HCT116 (cell line): ENCODE results near the gene TNXB. TPM values are rescaled to one million over a fixed set of nuclear protein-coding genes. Genes with fewer than 3 reads are reported as not detected.

ENCODE experiments used
- ATAC-seq: fragments of 200-7000 bp; cut with Tn5 transposase; 2 replicates; pipeline ENCODE4 v1.9.1; 2020; ENCODE audit warnings: mild to moderate bottlenecking, moderate library complexity
- BruUV-seq: library from RNA; stranded (reverse); fragments of 400-500 nt; replicated peaks from 2 replicates; lab custom pipeline; 2021; lab: Mats Ljungman, UMichigan
- CTCF ChIA-PET: fragments of 300-600 bp; sonication (Branson Sonifier 250); formaldehyde crosslinking; loops from one replicate; lab custom pipeline; 2021; ENCODE audit warnings: antibody characterized with exemption; lab: Charles Lee
- POLR2A ChIA-PET: fragments of 300-600, 350-600 bp; sonication (Branson Sonifier 250); formaldehyde crosslinking; loops from one replicate; lab custom pipeline; 2021; ENCODE audit warnings: antibody characterized with exemption; lab: Charles Lee
- RAD21 ChIA-PET, 2 experiments: fragments of 300-600 bp; sonication (Branson Sonifier 250); formaldehyde crosslinking; loops; one replicate each; lab custom pipeline; 2023; ENCODE audit warnings: low total read pairs in 2 of 2; ENCODE audit not compliant: uncharacterized antibody in 2 of 2, unreplicated experiment in 2 of 2, low non-redundant PET in 1 of 2; lab: Charles Lee
- DNase-seq: peaks from one replicate; pipeline ENCODE4 v3.0.0-alpha.2; 2010; ENCODE audit warnings: low read depth, low spot score
- H2AFZ ChIP-seq: fragments of 200-600 bp; shearing (Covaris generic), sonication (generic); 2 replicates; pipeline ENCODE4 v1.6.1; 2017; ENCODE audit warnings: low read depth, mixed run types, mixed read lengths, antibody characterized with exemption, low read length; ENCODE audit not compliant: poor library complexity, severe bottlenecking
- H3K27ac ChIP-seq: 2 replicates; pipeline ENCODE4 v1.5.1; 2012; ENCODE audit warnings: low read depth, low read length
- H3K27me3 ChIP-seq: fragments of 200-600 bp; sonication (generic); 2 replicates; pipeline ENCODE4 v1.6.1; 2016; ENCODE audit warnings: mixed run types, low read length, mixed read lengths; ENCODE audit not compliant: insufficient read depth
- H3K36me3 ChIP-seq, 2 experiments: fragments of 200-500 bp in 1 of 2; fragments of 200-600 bp in 1 of 2; sonication (Bioruptor generic) in 1 of 2; sonication (generic) in 1 of 2; 2 replicates each; pipeline versions ENCODE4 v1.5.1 to v1.6.1; 2014 to 2016; ENCODE audit warnings: low read length in 2 of 2, inconsistent platforms in 1 of 2, mixed read lengths in 1 of 2, mixed run types in 1 of 2; ENCODE audit not compliant: insufficient read depth in 2 of 2, control insufficient read depth in 1 of 2
- H3K4me1 ChIP-seq, 2 experiments: fragments of 200-600 bp in 1 of 2; sonication (generic) in 1 of 2; 2 replicates each; pipeline versions ENCODE4 v1.5.1 to v1.6.1; 2012 to 2017; ENCODE audit warnings: low read length in 2 of 2, inconsistent platforms in 1 of 2, mild to moderate bottlenecking in 1 of 2, mixed read lengths in 1 of 2, mixed run types in 1 of 2, moderate library complexity in 1 of 2; ENCODE audit not compliant: insufficient read depth in 2 of 2, control insufficient read depth in 1 of 2
- H3K4me2 ChIP-seq: fragments of 200-600 bp; sonication (generic); 2 replicates; pipeline ENCODE4 v1.6.1; 2017; ENCODE audit warnings: mixed run types, low read length, mixed read lengths
- H3K4me3 ChIP-seq, 2 experiments: fragments of 200-600 bp in 1 of 2; sonication (generic) in 1 of 2; replicated peaks in 1 of 2; 2 replicates each; pipeline ENCODE4 v1.5.1; 2011 to 2016; ENCODE audit warnings: low read length in 2 of 2, control low read depth in 1 of 2, low read depth in 1 of 2, mild to moderate bottlenecking in 1 of 2, mixed read lengths in 1 of 2, mixed run types in 1 of 2
- H3K79me2 ChIP-seq: fragments of 200-600 bp; sonication (generic); 2 replicates; pipeline ENCODE4 v1.6.1; 2017; ENCODE audit warnings: mild to moderate bottlenecking, mixed run types, low read length, moderate library complexity, mixed read lengths; ENCODE audit not compliant: insufficient read depth
- H3K9ac ChIP-seq: fragments of 200-600 bp; sonication (generic); 2 replicates; pipeline ENCODE4 v1.6.1; 2016; ENCODE audit warnings: low read length, mixed read lengths
- H3K9me2 ChIP-seq: fragments of 200-600 bp; sonication (generic), shearing (Covaris generic); 2 replicates; pipeline ENCODE4 v1.6.1; 2017; ENCODE audit warnings: mixed run types, mild to moderate bottlenecking, moderate library complexity; ENCODE audit not compliant: insufficient read depth
- H3K9me3 ChIP-seq, 2 experiments: fragments of 200-500 bp in 1 of 2; fragments of 200-600 bp in 1 of 2; sonication (Bioruptor generic) in 1 of 2; sonication (generic) in 1 of 2; 2 replicates each; pipeline ENCODE4 v1.6.1; 2014 to 2017; ENCODE audit warnings: low read length in 2 of 2, mixed read lengths in 2 of 2, inconsistent platforms in 1 of 2, low read depth in 1 of 2, mild to moderate bottlenecking in 1 of 2, mixed run types in 1 of 2, moderate library complexity in 1 of 2; ENCODE audit not compliant: control insufficient read depth in 1 of 2, insufficient read depth in 1 of 2
- H4K20me1 ChIP-seq: fragments of 200-600 bp; sonication (generic), shearing (Covaris generic); 2 replicates; pipeline ENCODE4 v1.6.1; 2017; ENCODE audit warnings: mixed run types, mild to moderate bottlenecking, moderate library complexity; ENCODE audit not compliant: insufficient read depth
- CBX3 ChIP-seq: IDR thresholded peaks from 2 replicates; pipeline ENCODE4 v1.6.1; 2012; ENCODE audit warnings: low read depth
- CEBPB ChIP-seq: IDR thresholded peaks from 2 replicates; pipeline ENCODE4 v1.6.1; 2012; ENCODE audit warnings: low read depth
- EGR1 ChIP-seq: IDR thresholded peaks from 2 replicates; pipeline ENCODE4 v1.6.1; 2012; ENCODE audit warnings: low read depth
- ELF1 ChIP-seq: IDR thresholded peaks from 2 replicates; pipeline ENCODE4 v1.6.1; 2012; ENCODE audit warnings: low read depth, borderline replicate concordance
- EZH2 ChIP-seq: fragments of 200-600 bp; sonication (generic); IDR thresholded peaks from 2 replicates; pipeline ENCODE4 v1.6.1; 2017; ENCODE audit warnings: antibody characterized with exemption, mixed run types
- FOSL1 ChIP-seq: IDR thresholded peaks from 2 replicates; pipeline ENCODE4 v1.6.1; 2012; ENCODE audit warnings: low read depth
- POLR2A ChIP-seq: IDR thresholded peaks from 2 replicates; pipeline ENCODE4 v1.7.0; 2011; ENCODE audit warnings: borderline replicate concordance; ENCODE audit not compliant: insufficient read depth, insufficient read length; ENCODE audit errors: extremely low read depth
- RAD21 ChIP-seq: IDR thresholded peaks from 2 replicates; pipeline ENCODE4 v1.6.1; 2012; ENCODE audit warnings: low read depth, mild to moderate bottlenecking
- SIN3A ChIP-seq: IDR thresholded peaks from 2 replicates; pipeline ENCODE4 v1.6.1; 2012; ENCODE audit warnings: low read depth
- SP1 ChIP-seq: IDR thresholded peaks from 2 replicates; pipeline ENCODE4 v1.6.1; 2012; ENCODE audit warnings: low read depth
- TCF7L2 ChIP-seq: IDR thresholded peaks from 2 replicates; pipeline ENCODE4 v1.7.0; 2011; ENCODE audit warnings: borderline replicate concordance, inconsistent platforms; ENCODE audit not compliant: insufficient read depth, insufficient read length; ENCODE audit errors: extremely low read depth
- YY1 ChIP-seq: IDR thresholded peaks from 2 replicates; pipeline ENCODE4 v1.6.1; 2011; ENCODE audit warnings: low read length, low read depth, moderate library complexity, mild to moderate bottlenecking; ENCODE audit not compliant: insufficient replicate concordance; ENCODE audit errors: extremely low read depth
- ZNF274 ChIP-seq: fragments of 200-500 bp; sonication (Bioruptor generic); IDR thresholded peaks from 2 replicates; pipeline ENCODE4 v1.6.1; 2014; ENCODE audit warnings: mild to moderate bottlenecking, low read depth, low read length, inconsistent platforms
- intact Hi-C: fragments of 100-400 bp; cut with micrococcal nuclease; formaldehyde crosslinking; loops from 2 replicates; pipeline ENCODE4 v1.10.0; 2022
- total RNA-seq: library from RNA; stranded (reverse); gene quantifications from one replicate; pipeline ENCODE4 v1.2.1, GENCODE V29; 2021; ENCODE audit not compliant: unreplicated experiment
- TF ChIP-seq, protein P1 (sequence below): IDR thresholded peaks from 2 replicates; pipeline ENCODE4 v1.6.1; 2011; ENCODE audit warnings: mild to moderate bottlenecking, low read length, moderate library complexity; ENCODE audit not compliant: insufficient replicate concordance; ENCODE audit errors: extremely low read depth
- TF ChIP-seq, protein P2 (sequence below): IDR thresholded peaks from 2 replicates; pipeline ENCODE4 v1.6.1; 2012
- TF ChIP-seq, protein P3 (sequence below): IDR thresholded peaks from 2 replicates; pipeline ENCODE4 v1.6.1; 2012
- TF ChIP-seq, protein P4 (sequence below), 3 experiments: fragments of 200-600 bp in 1 of 3; sonication (generic) in 1 of 3; IDR thresholded peaks in 2 of 3; conservative IDR thresholded peaks in 1 of 3; 2 replicates each; pipeline ENCODE4 v1.5.1; 2012 to 2017; ENCODE audit warnings: low read depth in 2 of 3, low read length in 2 of 3, antibody characterized with exemption in 1 of 3, borderline replicate concordance in 1 of 3, control low read depth in 1 of 3, mild to moderate bottlenecking in 1 of 3, mixed read lengths in 1 of 3, mixed run types in 1 of 3, moderate library complexity in 1 of 3; ENCODE audit not compliant: insufficient read depth in 1 of 3

The TNXB gene
- total RNA-seq, 1 experiment from 2014 or later = 8.5 TPM

DNA sequence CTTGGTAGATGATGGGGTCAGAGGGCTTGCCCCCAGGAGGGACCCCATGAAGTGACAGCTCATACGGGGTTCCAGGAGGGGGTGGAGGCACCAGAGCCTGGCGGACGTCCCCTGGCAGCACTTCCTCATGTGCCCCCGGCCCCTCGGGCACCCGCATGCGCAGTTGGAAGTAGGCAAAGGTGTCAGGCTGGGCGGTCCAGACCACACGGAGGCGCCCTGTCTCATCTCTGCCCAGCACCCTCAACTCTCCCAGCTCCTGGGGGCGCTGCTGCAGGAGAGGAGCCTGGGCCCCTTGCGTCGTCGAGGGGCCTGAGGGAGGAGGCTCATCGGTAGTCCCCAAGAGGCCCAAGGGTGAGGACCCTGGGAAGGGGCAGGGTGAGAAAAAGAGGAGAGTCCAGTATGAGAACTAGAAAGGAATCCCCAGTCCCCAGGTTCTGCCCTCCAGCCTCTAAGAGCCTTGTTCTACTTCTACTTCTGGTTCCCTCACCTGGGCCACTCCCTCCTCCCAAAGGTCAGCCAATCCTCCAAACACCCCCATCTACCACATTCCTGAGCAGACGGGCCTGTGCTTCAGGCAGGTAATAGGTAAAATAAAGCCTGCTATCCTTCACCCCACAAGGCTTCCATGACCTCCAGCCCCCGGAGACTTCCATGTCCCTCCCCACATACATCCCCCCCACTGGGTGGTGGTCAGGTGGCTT is 23.2 kb downstream of the TNXB start:
- no peak overlapping the region for H3K27ac ChIP-seq
- no peaks in the 10 kb centered on the region for H4K20me1 ChIP-seq
- DNase-seq = no peak
- RAD21 ChIA-PET = no interaction called here
- no peak overlapping the region for H3K4me3 ChIP-seq
- H3K9me2 ChIP-seq = no peaks in the 10 kb centered on the region
- H3K9me3 ChIP-seq = no peaks in the 10 kb centered on the region
- H3K4me1 ChIP-seq = peaks cover 14 to 34% of the 10 kb centered on the region in 2 experiments
- intact Hi-C loops = no loop called here
- POLR2A ChIA-PET = no interaction called here
- ATAC-seq = no peak
- H2AFZ ChIP-seq = no peak overlapping the region
- no peaks in the 10 kb centered on the region for H3K27me3 ChIP-seq
- H3K36me3 ChIP-seq = no peaks in the 10 kb centered on the region
- BruUV-seq = no TSS peak
- H3K9ac ChIP-seq = no peak overlapping the region
- TF ChIP-seq POLR2A (no peak), RAD21 (no peak), EZH2 (no peak), CBX3 (no peak), EGR1 (no peak), TCF7L2 (no peak), SP1 (no peak), FOSL1 (no peak), SIN3A (no peak), CEBPB (no peak), ZNF274 (no peak), ELF1 (no peak), YY1 (no peak)
- TF ChIP-seq, protein P1, sequence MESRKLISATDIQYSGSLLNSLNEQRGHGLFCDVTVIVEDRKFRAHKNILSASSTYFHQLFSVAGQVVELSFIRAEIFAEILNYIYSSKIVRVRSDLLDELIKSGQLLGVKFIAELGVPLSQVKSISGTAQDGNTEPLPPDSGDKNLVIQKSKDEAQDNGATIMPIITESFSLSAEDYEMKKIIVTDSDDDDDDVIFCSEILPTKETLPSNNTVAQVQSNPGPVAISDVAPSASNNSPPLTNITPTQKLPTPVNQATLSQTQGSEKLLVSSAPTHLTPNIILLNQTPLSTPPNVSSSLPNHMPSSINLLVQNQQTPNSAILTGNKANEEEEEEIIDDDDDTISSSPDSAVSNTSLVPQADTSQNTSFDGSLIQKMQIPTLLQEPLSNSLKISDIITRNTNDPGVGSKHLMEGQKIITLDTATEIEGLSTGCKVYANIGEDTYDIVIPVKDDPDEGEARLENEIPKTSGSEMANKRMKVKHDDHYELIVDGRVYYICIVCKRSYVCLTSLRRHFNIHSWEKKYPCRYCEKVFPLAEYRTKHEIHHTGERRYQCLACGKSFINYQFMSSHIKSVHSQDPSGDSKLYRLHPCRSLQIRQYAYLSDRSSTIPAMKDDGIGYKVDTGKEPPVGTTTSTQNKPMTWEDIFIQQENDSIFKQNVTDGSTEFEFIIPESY = no peak
- TF ChIP-seq, protein P2, sequence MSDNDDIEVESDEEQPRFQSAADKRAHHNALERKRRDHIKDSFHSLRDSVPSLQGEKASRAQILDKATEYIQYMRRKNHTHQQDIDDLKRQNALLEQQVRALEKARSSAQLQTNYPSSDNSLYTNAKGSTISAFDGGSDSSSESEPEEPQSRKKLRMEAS = no peak
- TF ChIP-seq, protein P3, sequence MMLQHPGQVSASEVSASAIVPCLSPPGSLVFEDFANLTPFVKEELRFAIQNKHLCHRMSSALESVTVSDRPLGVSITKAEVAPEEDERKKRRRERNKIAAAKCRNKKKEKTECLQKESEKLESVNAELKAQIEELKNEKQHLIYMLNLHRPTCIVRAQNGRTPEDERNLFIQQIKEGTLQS = no peak
- TF ChIP-seq, protein P4, sequence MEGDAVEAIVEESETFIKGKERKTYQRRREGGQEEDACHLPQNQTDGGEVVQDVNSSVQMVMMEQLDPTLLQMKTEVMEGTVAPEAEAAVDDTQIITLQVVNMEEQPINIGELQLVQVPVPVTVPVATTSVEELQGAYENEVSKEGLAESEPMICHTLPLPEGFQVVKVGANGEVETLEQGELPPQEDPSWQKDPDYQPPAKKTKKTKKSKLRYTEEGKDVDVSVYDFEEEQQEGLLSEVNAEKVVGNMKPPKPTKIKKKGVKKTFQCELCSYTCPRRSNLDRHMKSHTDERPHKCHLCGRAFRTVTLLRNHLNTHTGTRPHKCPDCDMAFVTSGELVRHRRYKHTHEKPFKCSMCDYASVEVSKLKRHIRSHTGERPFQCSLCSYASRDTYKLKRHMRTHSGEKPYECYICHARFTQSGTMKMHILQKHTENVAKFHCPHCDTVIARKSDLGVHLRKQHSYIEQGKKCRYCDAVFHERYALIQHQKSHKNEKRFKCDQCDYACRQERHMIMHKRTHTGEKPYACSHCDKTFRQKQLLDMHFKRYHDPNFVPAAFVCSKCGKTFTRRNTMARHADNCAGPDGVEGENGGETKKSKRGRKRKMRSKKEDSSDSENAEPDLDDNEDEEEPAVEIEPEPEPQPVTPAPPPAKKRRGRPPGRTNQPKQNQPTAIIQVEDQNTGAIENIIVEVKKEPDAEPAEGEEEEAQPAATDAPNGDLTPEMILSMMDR (IDR thresholded peaks at IDR 0.05 in 2 of 3, conservative IDR thresholded peaks at IDR 0.05 in 1 of 3; ENCODE audit: borderline replicate concordance in 1 of 3, insufficient read depth in 1 of 3, low read depth in 2 of 3, low read length in 2 of 3) = no peak
- CTCF ChIA-PET = no interaction called here
- peak overlapping the region; percentile 17; the same call in 1 of the 2 replicates for H3K4me2 ChIP-seq
- H3K79me2 ChIP-seq = no peaks in the 10 kb centered on the region
